Measurements from ENCODE around the gene DNAJC17. TPM values are rescaled to one million over a fixed set of nuclear protein-coding genes. Genes with fewer than 3 reads are reported as not detected.

Gene DNAJC17
- polyA plus RNA-seq, 1 donor from 2014 or later: 79.6 TPM

- Histone ChIP-seq H3K27me3 (ENCODE audit: insufficient read depth, low read depth, low read length) (no peaks in the 10 kb centered on the region), H3K79me2 (replicated peaks; ENCODE audit: insufficient read depth, low read length) (no peaks in the 10 kb centered on the region), H3K4me3 (ENCODE audit: low read length) (no peak overlapping the region), H3K27ac (ENCODE audit: low read length) (no peak overlapping the region), H2AFZ (ENCODE audit: low read depth, low read length) (no peak overlapping the region), H3K9ac (ENCODE audit: low read length) (no peak overlapping the region), H3F3A (ENCODE audit: insufficient read depth, low read length, poor library complexity, severe bottlenecking) (no peaks in the 10 kb centered on the region), H3K9me2 (ENCODE audit: insufficient read depth, low read length) (no peaks in the 10 kb centered on the region), H3K36me3 (ENCODE audit: insufficient read depth, low read length) (no peaks in the 10 kb centered on the region), H3K9me3 (ENCODE audit: low read length) (no peaks in the 10 kb centered on the region), H3K4me2 (ENCODE audit: low read length) (no peak overlapping the region), H4K20me1 (ENCODE audit: insufficient read depth) (no peaks in the 10 kb centered on the region)
- TF ChIP-seq RAD21 (conservative IDR thresholded peaks at IDR 0.05): no peak
- no peak for TF ChIP-seq EP300 (conservative IDR thresholded peaks at IDR 0.05; ENCODE audit: poor library complexity, severe bottlenecking)
- TF ChIP-seq CTCF (IDR thresholded peaks at IDR 0.05; ENCODE audit: poor library complexity, severe bottlenecking): no peak
- no peak for TF ChIP-seq EZH2 (IDR thresholded peaks at IDR 0.05; ENCODE audit: borderline replicate concordance, insufficient read depth, low read length, poor library complexity, severe bottlenecking)
- TF ChIP-seq REST (IDR thresholded peaks at IDR 0.05; ENCODE audit: borderline replicate concordance): no peak
- TF ChIP-seq SMC3 (conservative IDR thresholded peaks at IDR 0.05; ENCODE audit: poor library complexity): no peak
- TF ChIP-seq POLR2AphosphoS5 (IDR thresholded peaks at IDR 0.05): no peak
- no peak for TF ChIP-seq MXI1 (conservative IDR thresholded peaks at IDR 0.05; ENCODE audit: poor library complexity, severe bottlenecking)
- no peak for TF ChIP-seq TAF1 (IDR thresholded peaks at IDR 0.05; ENCODE audit: low read depth)
Observed at GRCh38 chr15:40819048-40819447, 11.8 kb upstream of the DNAJC17 start.

GRCh38 chr15:40815042-40815698, 7.9 kb upstream of the DNAJC17 start:
- H3F3A ChIP-seq (ENCODE audit: insufficient read depth, low read length, poor library complexity, severe bottlenecking): no peaks in the 10 kb centered on the region
- H3K4me3 ChIP-seq (ENCODE audit: low read length): no peak overlapping the region
- no peaks in the 10 kb centered on the region for H3K79me2 ChIP-seq (replicated peaks; ENCODE audit: insufficient read depth, low read length)
- no peaks in the 10 kb centered on the region for H3K27me3 ChIP-seq (ENCODE audit: insufficient read depth, low read depth, low read length)
- H3K9me3 ChIP-seq (ENCODE audit: low read length): no peaks in the 10 kb centered on the region
- no peak overlapping the region for H3K27ac ChIP-seq (ENCODE audit: low read length)
- no peak overlapping the region for H3K4me2 ChIP-seq (ENCODE audit: low read length)
- H2AFZ ChIP-seq (ENCODE audit: low read depth, low read length): no peak overlapping the region
- no peaks in the 10 kb centered on the region for H3K36me3 ChIP-seq (ENCODE audit: insufficient read depth, low read length)
- TF ChIP-seq CTCF (IDR thresholded peaks at IDR 0.05; ENCODE audit: poor library complexity, severe bottlenecking): no peak
- TF ChIP-seq EP300 (conservative IDR thresholded peaks at IDR 0.05; ENCODE audit: poor library complexity, severe bottlenecking): no peak
- TF ChIP-seq RAD21 (conservative IDR thresholded peaks at IDR 0.05): no peak
- no peak for TF ChIP-seq MXI1 (conservative IDR thresholded peaks at IDR 0.05; ENCODE audit: poor library complexity, severe bottlenecking)
- TF ChIP-seq EZH2 (IDR thresholded peaks at IDR 0.05; ENCODE audit: borderline replicate concordance, insufficient read depth, low read length, poor library complexity, severe bottlenecking): no peak
- no peak for TF ChIP-seq TAF1 (IDR thresholded peaks at IDR 0.05; ENCODE audit: low read depth)
- TF ChIP-seq POLR2AphosphoS5 (IDR thresholded peaks at IDR 0.05): no peak
- TF ChIP-seq REST (IDR thresholded peaks at IDR 0.05; ENCODE audit: borderline replicate concordance): no peak
- TF ChIP-seq SMC3 (conservative IDR thresholded peaks at IDR 0.05; ENCODE audit: poor library complexity): no peak
- H3K9ac ChIP-seq (ENCODE audit: low read length): no peak overlapping the region
- H4K20me1 ChIP-seq (ENCODE audit: insufficient read depth): no peaks in the 10 kb centered on the region
- no peaks in the 10 kb centered on the region for H3K9me2 ChIP-seq (ENCODE audit: insufficient read depth, low read length)

Data from neural cell (in vitro differentiated cells).